ENCODE results near the gene HEPH.
"Not testable (repeated sequence)": the region's sequence is repeated elsewhere in the genome, so short reads cannot be mapped to it uniquely, and the experiment has no call there.

The HEPH gene, protein sequence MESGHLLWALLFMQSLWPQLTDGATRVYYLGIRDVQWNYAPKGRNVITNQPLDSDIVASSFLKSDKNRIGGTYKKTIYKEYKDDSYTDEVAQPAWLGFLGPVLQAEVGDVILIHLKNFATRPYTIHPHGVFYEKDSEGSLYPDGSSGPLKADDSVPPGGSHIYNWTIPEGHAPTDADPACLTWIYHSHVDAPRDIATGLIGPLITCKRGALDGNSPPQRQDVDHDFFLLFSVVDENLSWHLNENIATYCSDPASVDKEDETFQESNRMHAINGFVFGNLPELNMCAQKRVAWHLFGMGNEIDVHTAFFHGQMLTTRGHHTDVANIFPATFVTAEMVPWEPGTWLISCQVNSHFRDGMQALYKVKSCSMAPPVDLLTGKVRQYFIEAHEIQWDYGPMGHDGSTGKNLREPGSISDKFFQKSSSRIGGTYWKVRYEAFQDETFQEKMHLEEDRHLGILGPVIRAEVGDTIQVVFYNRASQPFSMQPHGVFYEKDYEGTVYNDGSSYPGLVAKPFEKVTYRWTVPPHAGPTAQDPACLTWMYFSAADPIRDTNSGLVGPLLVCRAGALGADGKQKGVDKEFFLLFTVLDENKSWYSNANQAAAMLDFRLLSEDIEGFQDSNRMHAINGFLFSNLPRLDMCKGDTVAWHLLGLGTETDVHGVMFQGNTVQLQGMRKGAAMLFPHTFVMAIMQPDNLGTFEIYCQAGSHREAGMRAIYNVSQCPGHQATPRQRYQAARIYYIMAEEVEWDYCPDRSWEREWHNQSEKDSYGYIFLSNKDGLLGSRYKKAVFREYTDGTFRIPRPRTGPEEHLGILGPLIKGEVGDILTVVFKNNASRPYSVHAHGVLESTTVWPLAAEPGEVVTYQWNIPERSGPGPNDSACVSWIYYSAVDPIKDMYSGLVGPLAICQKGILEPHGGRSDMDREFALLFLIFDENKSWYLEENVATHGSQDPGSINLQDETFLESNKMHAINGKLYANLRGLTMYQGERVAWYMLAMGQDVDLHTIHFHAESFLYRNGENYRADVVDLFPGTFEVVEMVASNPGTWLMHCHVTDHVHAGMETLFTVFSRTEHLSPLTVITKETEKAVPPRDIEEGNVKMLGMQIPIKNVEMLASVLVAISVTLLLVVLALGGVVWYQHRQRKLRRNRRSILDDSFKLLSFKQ

DNA sequence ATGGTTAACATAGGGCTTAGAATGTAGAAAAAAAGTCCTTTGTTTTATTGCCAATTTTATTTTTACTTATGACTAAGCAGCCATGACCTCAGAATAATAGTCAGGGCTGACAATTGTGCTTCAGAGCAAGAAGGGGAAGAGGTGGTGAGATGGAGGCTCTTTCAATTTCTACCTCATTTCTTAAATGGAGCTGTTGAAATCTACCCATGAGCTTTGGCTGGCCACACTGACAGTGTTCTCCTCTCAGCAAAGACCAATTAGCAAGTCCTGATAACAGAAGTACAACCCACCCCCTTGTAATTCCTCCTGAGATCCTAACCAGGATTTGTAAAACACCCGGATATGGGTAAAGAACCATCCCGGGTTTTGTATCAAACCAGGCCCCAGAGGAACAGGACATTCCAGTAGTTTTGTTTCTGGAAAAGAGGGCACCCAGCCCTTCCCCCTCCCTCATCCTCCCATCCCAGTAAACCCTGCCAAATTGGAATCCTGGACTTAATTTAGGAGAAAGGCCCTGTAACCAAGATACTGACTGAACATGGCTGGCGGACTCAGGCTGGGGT is at the start of gene HEPH:
HEPH (plus strand) TSS at position 399 of the 563 bp plus-strand sequence. CDS start 6,324 bp downstream, outside the sequence.
- peak; percentile 80 for FAIRE-seq

DNA sequence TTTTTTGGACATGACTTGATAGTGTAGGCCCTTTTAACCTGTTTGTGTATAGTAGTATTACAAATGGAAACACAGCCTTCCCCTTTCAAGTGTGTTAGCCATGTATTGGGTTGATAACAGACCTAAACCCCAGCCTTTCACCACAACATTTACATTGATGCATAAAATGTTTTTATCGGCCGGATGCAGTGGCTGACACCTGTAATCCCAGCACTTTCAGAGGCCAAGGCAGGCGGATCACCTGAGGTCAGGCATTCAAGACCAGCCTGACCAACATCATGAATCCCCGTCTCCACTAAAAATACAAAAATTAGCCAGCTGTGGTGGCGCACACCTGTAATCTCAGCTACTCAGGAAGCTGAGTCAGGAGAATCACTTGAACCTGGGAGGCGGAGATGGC is 45.3 kb upstream of the HEPH start:
- not testable (repeated sequence) for FAIRE-seq

DNA sequence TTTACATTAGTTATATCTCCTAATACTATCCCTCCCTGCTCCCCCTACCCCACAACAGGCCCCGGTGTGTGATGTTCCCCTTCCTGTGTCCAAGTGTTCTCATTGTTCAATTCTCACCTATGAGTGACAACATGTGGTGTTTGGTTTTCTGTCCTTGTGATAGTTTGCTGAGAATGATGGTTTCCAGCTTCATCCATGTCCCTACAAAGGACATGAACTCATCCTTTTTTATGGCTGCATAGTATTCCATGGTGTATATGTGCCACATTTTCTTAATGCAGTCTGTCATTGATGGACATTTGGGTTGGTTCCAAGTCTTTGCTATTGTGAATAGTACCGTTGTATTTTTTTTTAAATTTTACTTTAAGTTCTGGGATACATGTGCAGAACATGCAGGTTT is 42.7 kb upstream of the HEPH start:
- not testable (repeated sequence) for FAIRE-seq

DNA sequence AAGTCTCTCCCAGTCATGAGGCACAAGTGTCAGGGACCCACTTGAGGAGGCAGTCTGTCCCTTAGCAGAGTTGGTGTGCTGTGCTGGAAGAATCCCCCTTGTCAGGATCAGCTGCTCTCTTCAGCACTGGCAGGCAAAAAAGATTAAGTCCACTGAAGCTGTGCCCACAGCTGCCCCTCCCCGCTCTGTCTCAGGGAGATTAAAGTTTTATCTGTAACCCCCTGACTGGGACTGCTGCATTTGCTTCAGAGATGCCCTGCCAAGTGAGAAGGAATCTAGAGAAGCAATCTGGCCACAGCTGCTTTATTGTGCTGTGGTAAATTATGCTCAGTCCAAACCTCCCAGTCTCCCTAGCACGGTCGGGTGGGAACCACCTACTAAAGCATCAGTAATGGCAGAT is 37.4 kb upstream of the HEPH start:
- FAIRE-seq, result no peak

DNA sequence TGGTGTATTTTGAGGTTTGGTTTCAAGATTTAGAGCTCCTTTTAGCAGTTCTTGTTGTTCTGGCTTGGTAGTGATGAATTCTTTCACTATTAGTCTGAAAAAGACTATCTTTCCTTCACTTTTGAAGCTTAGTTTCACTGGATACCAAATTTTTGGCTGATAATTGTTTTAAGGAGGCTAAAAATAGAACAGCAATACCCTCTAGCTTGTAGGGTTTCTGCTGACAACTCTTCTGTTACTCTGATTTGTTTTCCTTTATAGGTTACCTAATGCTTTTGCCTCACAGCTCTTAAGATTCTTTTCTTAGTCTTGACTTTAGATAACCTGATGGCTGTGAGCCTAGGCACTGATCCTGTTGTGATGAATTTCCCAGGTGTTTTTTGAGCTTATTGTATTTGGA is 33.6 kb upstream of the HEPH start:
- FAIRE-seq, result no peak

DNA sequence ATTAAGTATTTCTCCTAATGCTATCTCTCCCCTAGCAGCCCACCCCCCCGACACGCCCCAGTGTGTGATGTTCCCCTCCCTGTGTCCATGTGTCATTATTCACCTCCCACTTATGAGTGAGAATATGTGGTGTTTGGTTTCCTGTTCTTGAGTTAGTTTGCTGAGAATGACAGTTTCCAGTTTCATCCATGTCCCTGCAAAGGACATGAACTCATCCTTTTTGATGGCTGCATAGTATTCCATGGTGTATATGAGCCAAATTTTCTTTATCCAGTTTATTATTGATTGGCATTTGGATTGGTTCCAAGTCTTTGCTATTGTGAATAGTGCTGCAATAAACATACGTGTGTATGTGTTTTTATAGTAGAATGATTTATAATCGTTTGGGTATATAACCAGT is 28.8 kb upstream of the HEPH start:
- peak; percentile 80 for FAIRE-seq

DNA sequence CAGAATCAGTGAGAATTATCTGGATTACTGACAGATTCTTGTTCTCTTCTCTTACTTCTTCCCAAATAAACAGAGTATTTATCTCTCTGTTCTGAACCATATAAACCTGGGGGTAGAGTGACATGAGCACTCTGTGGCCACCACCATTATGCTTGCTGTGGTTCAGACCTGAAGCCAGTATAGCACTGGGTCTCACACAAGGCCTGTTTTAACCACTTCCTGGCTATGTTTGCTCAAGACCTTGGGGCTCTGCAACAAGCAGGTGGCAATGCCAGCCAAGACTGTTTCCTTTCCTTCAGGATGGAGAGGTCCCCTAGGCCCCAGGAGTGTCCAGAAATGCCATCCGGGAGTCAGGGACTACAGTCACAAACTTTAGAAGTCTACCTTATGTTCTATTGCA is 21.7 kb upstream of the HEPH start:
- FAIRE-seq, result no peak

DNA sequence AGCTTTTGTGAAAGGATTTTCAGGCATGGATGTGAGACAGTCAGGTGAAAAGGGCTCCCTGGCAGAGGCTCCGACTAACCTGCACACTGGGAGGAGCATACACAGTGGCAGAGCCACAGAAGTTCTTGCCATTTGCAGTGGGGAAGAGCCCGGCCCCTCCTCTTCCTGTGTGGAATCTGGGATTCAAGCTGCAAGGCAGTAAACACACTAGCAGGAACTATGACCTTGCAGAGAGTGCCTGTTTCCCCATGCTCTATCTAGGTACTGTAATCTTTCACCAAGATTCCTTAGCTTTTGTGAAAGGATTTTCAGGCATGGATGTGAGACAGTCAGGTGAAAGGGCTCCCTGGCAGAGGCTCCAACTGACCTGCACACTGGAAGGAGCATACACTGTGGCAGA is 19.8 kb upstream of the HEPH start:
- FAIRE-seq, result no peak

DNA sequence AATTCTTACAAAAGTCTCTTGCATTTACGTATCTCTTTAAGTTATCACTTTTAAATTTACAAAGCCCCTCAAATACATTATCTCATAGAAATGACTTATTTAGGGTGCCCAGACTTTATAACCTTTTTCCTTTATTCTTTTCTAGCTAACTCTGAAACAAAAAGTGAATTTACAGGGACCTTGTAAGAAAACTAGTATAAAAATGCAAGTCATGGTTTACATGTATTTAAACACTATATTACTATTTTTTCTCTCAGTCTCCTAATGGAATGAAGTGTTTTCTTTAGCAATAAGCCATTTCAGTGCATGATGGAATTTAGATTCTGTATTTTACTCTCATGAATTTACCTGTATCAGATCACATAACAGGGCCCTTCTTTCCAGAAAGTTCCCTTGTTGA is 14.5 kb upstream of the HEPH start:
- FAIRE-seq, result no peak

DNA sequence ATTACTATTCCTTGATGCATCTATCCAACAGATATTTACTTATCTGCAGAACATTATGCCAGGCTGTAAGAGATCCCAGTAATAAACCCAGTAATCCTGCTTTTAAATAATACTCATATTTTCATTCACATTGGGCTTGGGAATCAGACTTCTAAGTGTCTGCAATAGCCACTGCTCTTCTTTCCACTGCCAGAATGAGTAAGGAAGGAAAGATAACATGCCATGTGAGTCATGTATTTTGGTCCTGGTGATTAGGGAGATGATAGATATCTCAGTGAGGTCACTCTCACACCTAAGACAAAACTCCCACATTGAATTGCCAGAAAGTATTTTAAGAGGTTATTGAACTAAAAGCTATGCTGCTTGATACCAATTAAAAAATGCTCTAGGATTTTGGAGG is 13.9 kb upstream of the HEPH start:
- no peak for FAIRE-seq

DNA sequence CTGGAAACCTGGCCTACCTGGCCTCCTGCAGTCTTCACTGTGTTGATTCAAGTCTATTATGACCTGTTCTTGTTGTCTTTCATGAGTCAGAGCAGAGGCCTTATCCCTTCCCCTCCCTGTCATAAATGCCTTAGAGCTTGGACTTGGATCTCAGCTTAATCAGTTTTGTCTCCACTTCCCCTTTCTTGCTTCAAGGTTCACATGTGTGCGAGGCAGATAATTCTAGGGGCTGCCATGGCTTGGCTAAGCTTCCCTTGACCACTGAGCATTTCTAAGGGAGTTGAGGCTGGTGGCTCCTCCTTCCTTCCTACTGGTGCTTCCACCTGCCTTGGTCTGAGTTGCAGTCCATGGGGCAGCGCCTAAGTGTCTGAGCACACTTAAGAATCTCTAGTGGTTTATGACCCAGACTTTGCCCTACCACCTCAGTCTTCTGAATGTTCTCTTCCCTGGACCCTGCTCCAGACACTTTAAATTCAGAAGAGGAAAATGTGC is 1.7 kb upstream of the HEPH start:
- no peak for FAIRE-seq

DNA sequence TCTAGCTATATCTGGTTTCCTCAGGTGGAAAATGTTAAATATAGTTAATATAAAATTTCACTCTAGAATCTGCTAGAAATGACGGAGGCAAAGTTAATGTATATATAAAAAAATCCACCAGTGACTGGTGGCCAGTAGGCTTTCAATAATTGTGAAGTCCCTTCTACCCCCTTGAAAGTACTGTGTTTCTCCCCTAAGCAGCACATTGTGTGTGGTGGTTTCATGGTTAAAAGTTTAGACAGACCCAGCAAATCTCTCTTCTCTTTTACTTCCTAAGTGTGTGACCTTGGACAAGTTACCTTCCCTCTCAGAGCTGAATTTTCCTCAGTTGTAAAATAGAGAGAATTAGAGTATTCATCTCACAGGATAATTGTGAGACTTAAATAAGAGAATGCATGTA is 600 bp upstream of the HEPH start:
- FAIRE-seq, result peak; percentile 69

DNA sequence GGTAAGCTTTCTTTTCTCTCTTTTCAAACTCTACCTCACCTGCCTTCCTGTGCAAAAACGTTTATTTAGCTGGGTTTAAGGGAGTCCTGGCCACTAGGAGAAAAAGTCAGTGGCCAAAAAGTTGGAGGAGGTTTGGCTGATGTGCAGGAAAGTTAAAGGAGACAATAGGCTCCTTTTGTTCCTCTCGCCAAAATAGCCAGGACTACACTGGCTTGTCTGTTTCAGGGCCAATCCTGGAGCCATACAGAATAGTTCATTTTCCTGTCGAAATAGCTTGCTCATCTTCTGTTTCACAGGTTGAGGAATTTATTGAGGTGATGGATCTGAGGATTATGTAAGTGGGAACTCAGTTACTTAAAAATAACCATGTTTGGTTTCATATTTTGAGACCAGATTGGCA is 423 bp downstream of the HEPH start:
- no peak for FAIRE-seq

DNA sequence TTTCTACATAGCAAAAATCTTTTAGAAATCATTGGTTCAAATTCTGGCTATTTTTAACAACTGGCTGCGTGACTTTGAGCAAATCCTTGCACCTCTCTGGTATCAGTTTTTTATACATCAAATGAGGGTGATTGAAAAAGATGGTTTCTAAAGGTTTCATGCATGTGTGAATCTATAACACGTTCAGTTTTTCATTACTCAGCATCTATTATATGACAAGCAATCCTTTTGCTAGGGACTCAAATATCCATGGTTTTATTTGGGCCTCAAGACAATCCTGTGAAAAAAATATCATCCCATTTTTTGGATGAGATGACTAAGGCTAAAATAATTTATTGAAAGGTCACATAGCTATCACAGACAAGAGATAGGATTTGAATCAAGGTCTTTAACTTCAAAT is 884 bp downstream of the HEPH start:
- peak; percentile 58 for FAIRE-seq

DNA sequence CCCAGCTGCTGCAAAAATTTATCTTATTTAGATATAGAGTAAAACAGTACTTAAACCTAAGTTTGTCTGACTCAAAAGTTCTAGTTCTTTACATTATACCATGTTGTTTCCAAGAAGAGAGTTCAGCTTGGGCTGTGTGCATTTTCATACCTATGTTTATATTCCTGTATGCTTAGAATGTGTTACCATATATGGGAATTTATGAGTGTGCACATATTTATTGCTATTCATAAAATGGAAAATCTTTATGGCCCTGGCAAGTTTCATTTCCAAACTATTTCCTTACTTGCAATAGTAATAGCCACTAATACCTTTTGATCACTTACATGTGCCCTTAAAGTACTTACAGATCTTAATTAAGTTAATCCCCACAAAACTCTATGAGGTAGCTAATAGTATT is 2.6 kb downstream of the HEPH start:
- peak; percentile 76 for FAIRE-seq

DNA sequence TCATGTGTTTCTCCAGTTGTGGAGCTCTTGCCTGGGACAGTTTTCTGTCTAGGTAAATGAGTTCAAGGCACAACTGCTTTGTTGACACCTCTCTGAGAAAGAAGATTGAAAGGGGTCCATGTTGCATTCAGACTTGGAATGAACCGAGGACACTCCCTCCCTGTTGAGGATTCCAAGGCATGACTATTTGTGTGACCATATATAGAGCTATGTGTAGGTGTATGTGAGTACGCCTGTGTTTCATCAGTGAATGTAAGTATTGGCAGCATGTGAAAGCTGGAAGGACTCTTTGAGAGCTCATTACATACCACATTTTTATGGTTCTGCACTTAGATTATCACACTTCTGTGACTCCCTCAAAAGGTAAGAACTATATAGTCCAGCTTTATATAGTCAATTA is 3.4 kb downstream of the HEPH start:
- peak; percentile 21 for FAIRE-seq

DNA sequence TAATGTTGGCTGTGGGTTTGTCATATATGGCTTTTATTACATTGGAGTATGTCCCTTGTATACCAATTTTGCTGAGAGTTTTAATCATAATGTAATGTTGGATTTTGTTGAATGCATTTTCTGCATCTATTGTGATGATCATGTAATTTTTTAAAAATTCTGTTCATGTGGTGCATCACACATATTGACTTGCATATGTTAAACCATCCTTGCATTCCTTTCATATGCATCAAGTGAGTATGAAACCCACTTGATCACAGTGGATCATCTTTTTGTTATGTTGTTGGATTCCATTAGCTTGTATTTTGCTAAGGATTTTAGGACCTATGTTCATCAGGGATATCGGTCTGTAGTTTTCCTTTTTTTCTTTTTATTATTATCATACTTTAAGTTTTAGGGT is 12.1 kb downstream of the HEPH start:
- FAIRE-seq, result peak; percentile 89

DNA sequence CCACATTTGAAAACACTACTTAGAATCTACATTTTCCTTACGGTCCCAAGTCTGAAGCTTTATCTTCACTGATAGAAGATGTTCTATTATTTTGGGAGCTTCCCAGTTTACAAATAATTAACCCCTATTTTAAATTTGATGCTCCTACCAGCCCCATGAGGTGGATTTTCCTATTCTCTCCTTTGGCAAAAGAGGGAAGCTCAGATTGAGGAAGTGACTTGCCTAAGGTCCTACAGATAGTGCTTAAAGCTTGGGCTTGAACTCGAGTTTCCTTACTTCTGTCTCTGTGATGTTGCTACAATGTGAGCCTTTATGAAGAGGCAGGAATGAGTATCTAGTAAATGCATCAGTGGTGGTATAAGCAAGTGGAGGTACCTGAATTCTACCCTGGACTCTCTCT is 27.5 kb downstream of the HEPH start:
- FAIRE-seq, result no peak

DNA sequence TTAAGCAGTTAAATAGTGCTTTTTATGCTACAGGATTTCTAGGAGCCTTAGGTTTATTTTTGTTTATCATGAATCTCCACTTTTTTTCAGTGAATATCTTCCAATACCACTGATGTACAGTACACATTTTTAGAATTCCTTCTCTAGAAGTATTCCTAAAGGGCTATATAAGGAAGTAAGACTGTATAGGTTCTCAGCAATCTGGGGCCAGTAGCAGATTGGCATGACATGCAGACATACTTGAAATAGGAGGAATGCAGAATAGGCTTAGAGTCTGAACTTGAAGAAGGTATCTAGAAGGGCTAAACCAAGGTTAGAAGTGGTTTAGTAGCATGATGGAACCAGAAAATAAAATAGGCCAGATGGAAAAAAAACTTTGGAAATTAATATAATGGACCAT is 29.8 kb downstream of the HEPH start:
- no peak for FAIRE-seq

DNA sequence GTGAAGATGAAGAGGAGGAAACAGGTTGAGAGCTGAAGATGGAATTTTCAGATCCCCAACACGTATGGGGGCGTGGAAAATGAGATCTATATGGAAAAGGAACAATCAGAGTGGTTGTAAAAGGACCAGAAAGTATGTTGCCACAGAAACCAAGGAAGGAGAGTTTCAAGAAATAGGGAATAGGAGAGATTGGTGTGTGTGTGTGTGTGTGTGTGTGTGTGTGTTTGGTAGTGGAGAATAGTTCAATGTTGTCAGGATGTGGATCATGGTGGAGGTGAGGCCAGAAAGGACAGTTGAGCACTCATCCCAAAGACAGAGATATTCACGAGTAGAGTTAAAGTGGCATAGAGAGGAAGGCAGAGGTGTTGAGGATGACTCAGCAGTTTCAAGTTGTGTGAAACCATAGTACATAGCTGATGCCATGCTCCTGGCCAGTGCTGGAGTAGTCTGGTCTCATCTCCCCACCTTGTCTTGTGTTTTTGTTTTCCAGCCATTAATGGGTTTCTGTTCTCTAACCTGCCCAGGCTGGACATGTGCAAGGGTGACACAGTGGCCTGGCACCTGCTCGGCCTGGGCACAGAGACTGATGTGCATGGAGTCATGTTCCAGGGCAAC is 36.1 kb downstream of the HEPH start:
- no peak for FAIRE-seq

DNA sequence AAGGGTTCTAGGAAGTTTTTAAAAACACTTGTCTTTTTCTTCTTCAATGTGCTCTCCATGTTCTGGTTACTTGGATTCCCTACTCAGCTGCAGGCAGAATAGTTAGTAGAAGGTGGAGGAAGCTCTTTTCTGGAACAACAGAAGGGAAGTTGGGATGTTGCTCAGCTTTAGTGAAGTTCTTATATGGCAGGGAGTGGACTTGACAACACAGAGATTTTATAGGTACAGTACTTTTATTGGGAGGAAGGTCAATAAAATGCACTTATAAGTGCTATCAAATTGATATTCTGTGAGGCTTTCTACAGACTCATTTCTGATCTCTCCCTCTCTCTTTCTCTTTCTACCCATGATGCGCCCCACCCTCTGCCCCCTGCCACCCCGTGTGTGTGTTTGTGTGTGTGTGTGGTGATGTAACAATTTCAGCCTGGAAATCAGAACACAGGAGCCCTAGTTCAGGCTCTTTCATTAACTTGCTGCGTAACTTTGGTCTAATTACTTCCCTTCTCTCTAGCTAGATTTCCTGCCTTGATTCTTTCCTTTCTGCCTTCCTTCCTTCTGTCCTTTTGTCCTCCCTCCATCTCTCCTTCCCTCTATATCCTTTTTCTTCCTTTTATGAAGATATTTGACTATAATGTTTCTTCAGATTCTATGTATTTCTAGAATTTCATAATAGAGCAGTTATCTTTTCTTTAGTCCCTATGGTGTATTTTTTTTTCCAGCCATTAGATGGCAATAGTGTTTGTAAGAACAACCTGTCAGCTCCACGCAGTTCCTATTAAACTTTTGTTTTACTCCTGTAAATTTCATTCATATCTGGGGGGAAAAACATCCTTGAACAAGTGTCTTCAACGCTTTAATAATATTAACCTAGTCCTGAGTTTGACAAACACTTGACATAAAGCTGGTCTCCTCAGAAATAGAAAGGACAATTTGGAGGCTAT is 37.1 kb downstream of the HEPH start:
- FAIRE-seq, result peak; percentile 80

Data from colon (tissue), 2 donors.